ENCODE measurements around the gene MAD1L1.

DNA sequence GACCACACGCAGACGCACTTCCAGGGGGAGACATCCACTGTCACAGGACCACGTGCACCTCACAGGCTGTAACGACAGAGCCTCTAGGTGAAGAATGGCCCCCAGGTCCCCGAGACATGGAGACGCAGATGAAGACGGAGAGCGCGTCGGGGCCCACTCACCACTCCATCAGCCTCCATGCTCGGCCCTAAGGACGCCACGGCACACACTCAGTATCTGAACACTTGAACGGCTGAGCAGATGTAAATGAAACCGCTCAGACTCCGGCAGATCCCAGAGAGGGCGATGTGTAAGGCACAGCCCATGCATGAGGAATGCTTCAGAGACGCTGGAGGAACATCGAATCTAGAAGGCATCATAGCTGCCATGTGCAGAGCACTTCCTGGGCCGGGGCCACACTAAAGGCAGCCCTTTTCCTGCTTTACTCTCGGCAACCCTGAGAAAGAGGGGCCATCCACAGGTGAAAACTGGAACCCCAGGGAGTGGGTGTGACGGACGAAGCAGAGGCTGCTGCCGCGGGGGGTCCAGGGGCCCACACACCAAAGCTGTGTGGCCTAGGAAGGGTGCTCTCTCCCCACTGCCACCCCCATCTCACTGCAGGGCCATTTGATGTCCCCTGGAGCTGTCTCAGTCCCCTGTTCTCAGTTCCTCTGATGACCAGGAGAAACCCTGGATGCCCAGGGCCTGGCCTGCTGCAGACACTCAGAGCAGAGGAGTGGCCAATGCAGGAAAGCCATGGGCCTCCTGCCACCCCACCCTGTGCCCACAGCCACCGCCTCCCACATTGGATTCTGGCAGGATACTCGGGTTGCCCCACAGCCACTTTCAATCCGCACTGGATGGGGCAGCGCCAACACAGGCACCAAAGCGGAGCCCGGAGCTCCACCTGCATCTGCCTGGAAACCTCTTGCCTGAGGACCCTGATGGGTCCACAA lies 253.8 kb downstream of the MAD1L1 start:
- TF ChIP-seq, protein P1, sequence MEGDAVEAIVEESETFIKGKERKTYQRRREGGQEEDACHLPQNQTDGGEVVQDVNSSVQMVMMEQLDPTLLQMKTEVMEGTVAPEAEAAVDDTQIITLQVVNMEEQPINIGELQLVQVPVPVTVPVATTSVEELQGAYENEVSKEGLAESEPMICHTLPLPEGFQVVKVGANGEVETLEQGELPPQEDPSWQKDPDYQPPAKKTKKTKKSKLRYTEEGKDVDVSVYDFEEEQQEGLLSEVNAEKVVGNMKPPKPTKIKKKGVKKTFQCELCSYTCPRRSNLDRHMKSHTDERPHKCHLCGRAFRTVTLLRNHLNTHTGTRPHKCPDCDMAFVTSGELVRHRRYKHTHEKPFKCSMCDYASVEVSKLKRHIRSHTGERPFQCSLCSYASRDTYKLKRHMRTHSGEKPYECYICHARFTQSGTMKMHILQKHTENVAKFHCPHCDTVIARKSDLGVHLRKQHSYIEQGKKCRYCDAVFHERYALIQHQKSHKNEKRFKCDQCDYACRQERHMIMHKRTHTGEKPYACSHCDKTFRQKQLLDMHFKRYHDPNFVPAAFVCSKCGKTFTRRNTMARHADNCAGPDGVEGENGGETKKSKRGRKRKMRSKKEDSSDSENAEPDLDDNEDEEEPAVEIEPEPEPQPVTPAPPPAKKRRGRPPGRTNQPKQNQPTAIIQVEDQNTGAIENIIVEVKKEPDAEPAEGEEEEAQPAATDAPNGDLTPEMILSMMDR (IDR thresholded peaks at IDR 0.05): no peak
- no peak for TF ChIP-seq POLR2A (IDR thresholded peaks at IDR 0.05)
